ENCODE results near the gene ASIC2.

The ASIC2 gene

DNA sequence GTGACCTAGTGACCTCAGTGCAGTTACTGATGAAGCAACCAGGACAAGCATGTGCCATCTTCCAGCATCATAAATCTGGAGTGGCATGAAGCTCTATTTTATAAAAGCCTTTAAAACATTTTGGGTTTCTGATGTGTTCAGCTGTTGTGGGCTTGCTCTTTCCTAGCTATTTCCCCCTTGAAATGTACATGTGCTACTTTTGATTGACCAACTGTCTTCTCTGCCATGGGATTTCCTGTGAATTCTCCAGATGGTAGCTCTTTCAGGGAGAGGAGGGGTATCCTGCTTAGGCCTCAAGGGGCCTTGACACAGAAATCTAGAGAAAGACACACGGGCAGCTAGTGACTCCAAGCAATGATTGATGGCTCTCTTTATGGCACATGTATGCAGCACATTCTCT is 1.9 kb upstream of the ASIC2 start:
- ChIA-PET CTCF (interaction anchor here (0.6 kb wide), 1 partner anchor 138 kb away, joined by 3 read pairs; no protein-coding TSS in a partner anchor), POLR2A (no interaction called here)
- no peak for TF ChIP-seq LEF1 (IDR thresholded peaks at IDR 0.05; ENCODE audit: borderline replicate concordance)
- TF ChIP-seq SUZ12 (IDR thresholded peaks at IDR 0.05) = no peak
- TF ChIP-seq FOXK2 (IDR thresholded peaks at IDR 0.05) = no peak
- no peak for TF ChIP-seq SP1 (IDR thresholded peaks at IDR 0.05)
- no peak for DNase-seq (ENCODE audit: extremely low spot score)

DNA sequence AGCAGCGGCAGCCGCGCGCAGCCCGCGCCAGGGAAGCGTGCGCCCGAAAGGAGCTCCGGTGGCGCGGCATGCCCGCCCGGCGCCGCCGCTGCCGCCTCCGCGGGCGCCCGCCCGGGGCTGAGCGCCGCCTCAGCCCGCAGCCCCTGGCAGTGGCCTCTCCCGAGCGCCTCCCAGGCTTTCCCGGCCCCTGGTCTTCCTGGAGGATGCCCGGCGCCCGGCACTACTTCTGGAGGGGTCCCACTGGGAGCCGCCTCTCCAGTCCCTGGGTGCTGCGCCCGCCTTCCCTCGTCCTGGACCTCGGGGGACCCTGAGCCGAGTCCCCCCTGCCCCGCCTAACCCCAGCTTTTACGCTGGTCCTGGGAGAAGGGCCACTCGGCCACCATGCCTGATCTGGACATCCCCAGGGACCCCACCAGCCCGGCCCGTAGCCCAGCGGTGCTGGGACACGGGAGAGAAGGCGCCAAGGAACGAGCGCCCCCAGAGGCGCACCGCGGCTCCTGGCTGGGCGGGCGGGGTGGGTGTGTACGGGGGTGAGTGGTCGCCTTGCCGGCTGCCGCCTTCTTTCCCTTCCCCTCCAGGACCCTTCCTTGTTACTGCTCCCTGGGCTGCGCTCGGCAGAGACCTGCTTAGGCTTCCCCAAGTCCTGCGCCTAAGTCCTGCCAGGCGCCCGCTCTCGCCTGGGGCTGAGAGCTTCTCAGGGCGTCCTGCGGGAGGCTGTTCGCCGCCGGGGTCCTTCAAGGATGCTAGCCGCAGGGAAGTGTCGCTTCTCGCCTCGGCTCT is 704 bp downstream of the ASIC2 start:
- TF ChIP-seq NFRKB (IDR thresholded peaks at IDR 0.05) = no peak
- no peak for TF ChIP-seq SP1 (IDR thresholded peaks at IDR 0.05)
- TF ChIP-seq ELF4 (IDR thresholded peaks at IDR 0.05) = no peak
- TF ChIP-seq FOXA1 (IDR thresholded peaks at IDR 0.05) = no peak
- TF ChIP-seq FOXK2 (IDR thresholded peaks at IDR 0.05) = no peak
- no peak for TF ChIP-seq ZNF384 (IDR thresholded peaks at IDR 0.05)
- no peak for TF ChIP-seq PKNOX1 (IDR thresholded peaks at IDR 0.05)
- no peak for TF ChIP-seq L3MBTL2 (conservative IDR thresholded peaks at IDR 0.05)
- no peak for TF ChIP-seq TARDBP (IDR thresholded peaks at IDR 0.05)
- TF ChIP-seq FOXM1 (IDR thresholded peaks at IDR 0.05; ENCODE audit: borderline replicate concordance) = no peak
- no peak for TF ChIP-seq HDGF (IDR thresholded peaks at IDR 0.05; ENCODE audit: borderline replicate concordance)
- ChIA-PET CTCF (interaction anchor here (0.5 to 1.1 kb wide), 3 partner anchors 237 to 1016 kb away, joined by 3 read pairs; no protein-coding TSS in a partner anchor), POLR2A (no interaction called here)
- peak; percentile 22 for DNase-seq (ENCODE audit: extremely low spot score)

- ChIA-PET CTCF (interaction anchor here (0.6 to 1.1 kb wide), 4 partner anchors 45 to 1017 kb away, joined by 3 read pairs; no protein-coding TSS in a partner anchor), POLR2A (no interaction called here)
- peak; percentile 10 for DNase-seq (ENCODE audit: extremely low spot score)
- TF ChIP-seq FOXM1 (IDR thresholded peaks at IDR 0.05; ENCODE audit: borderline replicate concordance) (no peak), TARDBP (IDR thresholded peaks at IDR 0.05) (no peak), L3MBTL2 (conservative IDR thresholded peaks at IDR 0.05) (no peak), NFRKB (IDR thresholded peaks at IDR 0.05) (no peak), BHLHE40 (IDR thresholded peaks at IDR 0.05; ENCODE audit: borderline replicate concordance) (no peak), ARNT (IDR thresholded peaks at IDR 0.05) (no peak), PKNOX1 (IDR thresholded peaks at IDR 0.05) (no peak), HDGF (IDR thresholded peaks at IDR 0.05; ENCODE audit: borderline replicate concordance) (no peak), CTBP1 (IDR thresholded peaks at IDR 0.05; ENCODE audit: borderline replicate concordance) (no peak), LEF1 (IDR thresholded peaks at IDR 0.05; ENCODE audit: borderline replicate concordance) (no peak), ZNF384 (IDR thresholded peaks at IDR 0.05) (no peak), FOXK2 (IDR thresholded peaks at IDR 0.05) (no peak), SP1 (IDR thresholded peaks at IDR 0.05) (no peak), FOXA1 (IDR thresholded peaks at IDR 0.05) (no peak), SUZ12 (IDR thresholded peaks at IDR 0.05) (no peak), ELF4 (IDR thresholded peaks at IDR 0.05) (no peak)
Observed at GRCh38 chr17:33291248-33292200, 1.6 kb downstream of the ASIC2 start.

GRCh38 chr17:33290253-33290652 is 2.8 kb downstream of the ASIC2 start:
- TF ChIP-seq ZNF384 (IDR thresholded peaks at IDR 0.05) (no peak), NFRKB (IDR thresholded peaks at IDR 0.05) (no peak), FOXA1 (IDR thresholded peaks at IDR 0.05) (no peak), FOXK2 (IDR thresholded peaks at IDR 0.05) (no peak), CTBP1 (IDR thresholded peaks at IDR 0.05; ENCODE audit: borderline replicate concordance) (no peak), PKNOX1 (IDR thresholded peaks at IDR 0.05) (no peak), FOXM1 (IDR thresholded peaks at IDR 0.05; ENCODE audit: borderline replicate concordance) (no peak), LEF1 (IDR thresholded peaks at IDR 0.05; ENCODE audit: borderline replicate concordance) (no peak), SP1 (IDR thresholded peaks at IDR 0.05) (no peak), ELF4 (IDR thresholded peaks at IDR 0.05) (no peak), ARNT (IDR thresholded peaks at IDR 0.05) (no peak), TARDBP (IDR thresholded peaks at IDR 0.05) (no peak), HDGF (IDR thresholded peaks at IDR 0.05; ENCODE audit: borderline replicate concordance) (no peak)
- ChIA-PET CTCF (no interaction called here), POLR2A (no interaction called here)
- DNase-seq (ENCODE audit: extremely low spot score) = no peak

GRCh38 chr17:33288954-33289353 is 4.1 kb downstream of the ASIC2 start:
- no peak for DNase-seq (ENCODE audit: extremely low spot score)
- TF ChIP-seq HDGF (IDR thresholded peaks at IDR 0.05; ENCODE audit: borderline replicate concordance) = no peak
- no peak for TF ChIP-seq TARDBP (IDR thresholded peaks at IDR 0.05)
- no peak for TF ChIP-seq FOXA1 (IDR thresholded peaks at IDR 0.05)
- no peak for TF ChIP-seq BHLHE40 (IDR thresholded peaks at IDR 0.05; ENCODE audit: borderline replicate concordance)
- TF ChIP-seq FOXM1 (IDR thresholded peaks at IDR 0.05; ENCODE audit: borderline replicate concordance) = no peak
- no peak for TF ChIP-seq SUZ12 (IDR thresholded peaks at IDR 0.05)
- no peak for TF ChIP-seq CTBP1 (IDR thresholded peaks at IDR 0.05; ENCODE audit: borderline replicate concordance)
- TF ChIP-seq LEF1 (IDR thresholded peaks at IDR 0.05; ENCODE audit: borderline replicate concordance) = no peak
- no peak for TF ChIP-seq L3MBTL2 (conservative IDR thresholded peaks at IDR 0.05)
- TF ChIP-seq NFRKB (IDR thresholded peaks at IDR 0.05) = no peak
- no peak for TF ChIP-seq ARNT (IDR thresholded peaks at IDR 0.05)
- TF ChIP-seq PKNOX1 (IDR thresholded peaks at IDR 0.05) = no peak
- CTCF ChIA-PET = no interaction called here
- POLR2A ChIA-PET = no interaction called here

All from HEK293T (cell line).